ENCODE data around the gene PSME2.
A peak's percentile ranks its signal among the peaks of the same experiment; 100 is the strongest.

Gene PSME2

GRCh38 chr14:24147761-24148428 lies 1.5 kb upstream of the PSME2 start:
- ChIA-PET CTCF (interaction anchor here (1.1 to 12.0 kb wide), 6 partner anchors 9 to 55 kb away, joined by 3 to 154 read pairs (median 12); partner anchors contain the start of genes DCAF11, IRF9 and NRL), POLR2A (interaction anchor here (1.5 to 3.2 kb wide), 3 partner anchors 8 to 13 kb away, joined by 5 to 14 read pairs (median 12); partner anchors contain the start of genes IRF9 and PSME1)
- no peak for DNase-seq (ENCODE audit: extremely low spot score)
- TF ChIP-seq CTCF (IDR thresholded peaks at IDR 0.05; ENCODE audit: control extremely low read depth, extremely low read depth, low read depth, missing control alignments) = no peak

- TF ChIP-seq CTCF (IDR thresholded peaks at IDR 0.05; ENCODE audit: control extremely low read depth, extremely low read depth, low read depth, missing control alignments) = no peak
- DNase-seq (ENCODE audit: extremely low spot score) = peak; percentile 97
- ChIA-PET CTCF (interaction anchor here (0.8 to 12.0 kb wide), 12 partner anchors 8 to 285 kb away, joined by 3 to 154 read pairs (median 6); partner anchors contain the start of genes CIDEB, DCAF11, IRF9 and NRL), POLR2A (interaction anchor here (0.6 to 3.2 kb wide), 11 partner anchors 9 to 52 kb away, joined by 3 to 20 read pairs (median 6); partner anchors contain the start of genes DCAF11, IRF9, NRL and PSME1)
Measured at GRCh38 chr14:24146978-24147760, 759 bp upstream of the PSME2 start, which contains the start of gene RNF31. Gene RNF31 (plus strand): TSS chr14:24147498. CDS start chr14:24147699, 201 bp downstream.

GRCh38 chr14:24145690-24146452 lies 539 bp downstream of the PSME2 start:
- ChIA-PET CTCF (interaction anchor here (1.2 to 12.0 kb wide), 8 partner anchors 9 to 286 kb away, joined by 3 to 154 read pairs (median 12); partner anchors contain the start of genes DCAF11, IRF9, NRL and PSME1), POLR2A (interaction anchor here (1.4 to 3.2 kb wide), 5 partner anchors 10 to 51 kb away, joined by 6 to 20 read pairs (median 12); partner anchors contain the start of genes DCAF11, IRF9, NRL and PSME1)
- TF ChIP-seq CTCF (IDR thresholded peaks at IDR 0.05; ENCODE audit: control extremely low read depth, extremely low read depth, low read depth, missing control alignments) = no peak
- no peak for DNase-seq (ENCODE audit: extremely low spot score)

GRCh38 chr14:24145219-24145618 lies 1.2 kb downstream of the PSME2 start:
- ChIA-PET POLR2A (interaction anchor here (2.1 to 3.2 kb wide), 2 partner anchors 9 to 31 kb away, joined by 14 to 20 read pairs; partner anchors contain the start of genes DCAF11, NRL and PSME1), CTCF (interaction anchor here (1.5 to 12.0 kb wide), 6 partner anchors 9 to 87 kb away, joined by 3 to 154 read pairs (median 20); partner anchors contain the start of genes DCAF11, IRF9, NRL and PSME1)
- DNase-seq (ENCODE audit: extremely low spot score) = no peak
- TF ChIP-seq CTCF (IDR thresholded peaks at IDR 0.05; ENCODE audit: control extremely low read depth, extremely low read depth, low read depth, missing control alignments) = no peak

GRCh38 chr14:24144451-24144850 lies 2.0 kb downstream of the PSME2 start:
- no peak for TF ChIP-seq CTCF (IDR thresholded peaks at IDR 0.05; ENCODE audit: control extremely low read depth, extremely low read depth, low read depth, missing control alignments)
- ChIA-PET POLR2A (interaction anchor here (1.1 kb wide), 1 partner anchor 9 kb away, joined by 5 read pairs; the partner anchor contains the start of gene PSME1), CTCF (interaction anchor here (1.5 to 12.0 kb wide), 3 partner anchors 18 to 36 kb away, joined by 5 to 154 read pairs (median 7); partner anchors contain the start of genes DCAF11, IRF9 and NRL)
- DNase-seq (ENCODE audit: extremely low spot score) = no peak
